T-cell (primary cell): Measurements from ENCODE around the gene CNTRL. TPM values are rescaled to one million over a fixed set of nuclear protein-coding genes. Genes with fewer than 3 reads are reported as not detected.

Experiments
- ATAC-seq, 4 experiments: fragments of 200-7000 bp in 3 of 4; fragments of 150-1000 bp in 1 of 4; cut with Tn5 transposase; replicated peaks in 1 of 4; 1 replicate in 3 of 4; 2 replicates in 1 of 4; pipeline ENCODE4 v1.10.0; 2021; ENCODE audit warnings: moderate library complexity in 3 of 4, mild to moderate bottlenecking in 2 of 4, moderate number of reproducible peaks in 1 of 4
- CTCF ChIA-PET, 2 donors: fragments of 300-600 bp; sonication (Branson Sonifier 250); formaldehyde crosslinking; loops; one replicate each; lab custom pipeline; 2022; ENCODE audit warnings: antibody characterized with exemption in 2 of 2; lab: Charles Lee
- POLR2A ChIA-PET, 2 donors: fragments of 300-600 bp; sonication (Branson Sonifier 250); formaldehyde crosslinking; loops; one replicate each; lab custom pipeline; 2022; ENCODE audit warnings: antibody characterized with exemption in 2 of 2; lab: Charles Lee
- DNase-seq, 35 experiments: peaks; one replicate each; pipeline versions ENCODE4 v3.0.0 to v3.0.0-alpha.2; 2013 to 2023
- H3K27ac ChIP-seq: one replicate; pipeline ENCODE4 v1.5.1; 2013; ENCODE audit warnings: low read length
- H3K27me3 ChIP-seq, 2 experiments: replicated peaks in 1 of 2; 1 replicate in 1 of 2; 2 replicates in 1 of 2; pipeline versions ENCODE4 v1.6.1 to v1.7.0; 2013; ENCODE audit warnings: low read length in 1 of 2, mixed read lengths in 1 of 2; ENCODE audit not compliant: control insufficient read depth in 2 of 2, insufficient read depth in 2 of 2; ENCODE audit errors: extremely low read depth in 1 of 2
- H3K36me3 ChIP-seq, 2 donors: 1 replicate in 1 of 2; 2 replicates in 1 of 2; pipeline versions ENCODE4 v1.6.1 to v1.7.0; 2013; ENCODE audit warnings: low read length in 1 of 2; ENCODE audit not compliant: control insufficient read depth in 2 of 2, insufficient read depth in 1 of 2; ENCODE audit errors: extremely low read depth in 1 of 2
- H3K4me1 ChIP-seq, 2 experiments: 1 replicate in 1 of 2; 2 replicates in 1 of 2; pipeline versions ENCODE4 v1.6.1 to v1.7.0; 2013; ENCODE audit warnings: low read length in 2 of 2, mixed read lengths in 1 of 2; ENCODE audit not compliant: insufficient read depth in 2 of 2, control insufficient read depth in 1 of 2; ENCODE audit errors: extremely low read depth in 1 of 2
- H3K4me3 ChIP-seq, 2 donors: 1 replicate in 1 of 2; 2 replicates in 1 of 2; pipeline versions ENCODE4 v1.5.1 to v1.7.0; 2013; ENCODE audit warnings: mild to moderate bottlenecking in 2 of 2, low read length in 1 of 2, moderate library complexity in 1 of 2; ENCODE audit not compliant: control insufficient read depth in 1 of 2; ENCODE audit errors: extremely low read depth in 1 of 2
- H3K9me3 ChIP-seq: 2 replicates; pipeline ENCODE4 v1.7.0; 2013
- H3K27ac Mint-ChIP-seq, 2 donors: one replicate each; pipeline ENCODE4 v1.8.0; 2020 to 2021; ENCODE audit warnings: mild to moderate bottlenecking in 2 of 2, mixed read lengths in 2 of 2
- H3K27me3 Mint-ChIP-seq, 2 donors: one replicate each; pipeline ENCODE4 v1.8.0; 2021 to 2022; ENCODE audit warnings: mixed read lengths in 2 of 2
- H3K36me3 Mint-ChIP-seq: one replicate; pipeline ENCODE4 v1.8.0; 2021; ENCODE audit warnings: mixed read lengths
- H3K4me1 Mint-ChIP-seq, 3 donors: one replicate each; pipeline ENCODE4 v1.8.0; 2020 to 2022; ENCODE audit warnings: mixed read lengths in 3 of 3, mild to moderate bottlenecking in 1 of 3
- H3K4me3 Mint-ChIP-seq, 3 donors: one replicate each; pipeline ENCODE4 v1.8.0; 2020 to 2022; ENCODE audit warnings: mild to moderate bottlenecking in 3 of 3, mixed read lengths in 3 of 3, moderate library complexity in 3 of 3
- H3K9me3 Mint-ChIP-seq, 3 donors: one replicate each; pipeline ENCODE4 v1.8.0; 2020 to 2022; ENCODE audit warnings: mixed read lengths in 3 of 3
- WGBS: methylation state at CpG from one replicate; pipeline ENCODE4 v1.1.5; 2013; ENCODE audit warnings: missing lambda C conversion rate; ENCODE audit not compliant: insufficient coverage; 5-methylcytosine and 5-hydroxymethylcytosine counted together
- total RNA-seq, 35 experiments: library from RNA in 6 of 35; stranded (reverse) in 6 of 35; fragments of 120-200 nt in 1 of 35; gene quantifications; one replicate each; pipeline versions ENCODE4 v1.2.1 to v1.2.4 and lab custom pipeline; 2013 to 2026

Gene CNTRL
- total RNA-seq, 5 donors from 2014 or later (not counting 1 experiment from before 2014, with no cell fraction given), result 84.6 to 101 (median 93.7) TPM

GRCh38 chr9:121179930-121180681 lies 105.4 kb downstream of the CNTRL start:
- peaks cover 0 to 3% of the 10 kb centered on the region in 2 experiments for H3K4me1 ChIP-seq
- no peak overlapping the region for H3K4me3 ChIP-seq
- no peaks in the 10 kb centered on the region for H3K9me3 ChIP-seq
- ChIA-PET CTCF (no interaction called here), POLR2A (no interaction called here)
- peaks cover 26 to 39% (median 34%) of the 10 kb centered on the region in 3 donors for H3K4me1 Mint-ChIP-seq
- peaks cover 47% of the 10 kb centered on the region for H3K36me3 Mint-ChIP-seq
- H3K36me3 ChIP-seq, result peaks cover 11 to 76% of the 10 kb centered on the region in 2 donors
- no peaks in the 10 kb centered on the region for H3K27me3 ChIP-seq
- ATAC-seq (no peak), DNase-seq (no peak)
- H3K27ac ChIP-seq, result no peak overlapping the region
- H3K27ac Mint-ChIP-seq, result peak overlapping the region; percentile 43 to 44
- WGBS, result 100% methylated on average over 1 of the region's 3 CpGs
- no peaks in the 10 kb centered on the region for H3K9me3 Mint-ChIP-seq
- H3K4me3 Mint-ChIP-seq, result no peak overlapping the region
- no peaks in the 10 kb centered on the region for H3K27me3 Mint-ChIP-seq

DNA sequence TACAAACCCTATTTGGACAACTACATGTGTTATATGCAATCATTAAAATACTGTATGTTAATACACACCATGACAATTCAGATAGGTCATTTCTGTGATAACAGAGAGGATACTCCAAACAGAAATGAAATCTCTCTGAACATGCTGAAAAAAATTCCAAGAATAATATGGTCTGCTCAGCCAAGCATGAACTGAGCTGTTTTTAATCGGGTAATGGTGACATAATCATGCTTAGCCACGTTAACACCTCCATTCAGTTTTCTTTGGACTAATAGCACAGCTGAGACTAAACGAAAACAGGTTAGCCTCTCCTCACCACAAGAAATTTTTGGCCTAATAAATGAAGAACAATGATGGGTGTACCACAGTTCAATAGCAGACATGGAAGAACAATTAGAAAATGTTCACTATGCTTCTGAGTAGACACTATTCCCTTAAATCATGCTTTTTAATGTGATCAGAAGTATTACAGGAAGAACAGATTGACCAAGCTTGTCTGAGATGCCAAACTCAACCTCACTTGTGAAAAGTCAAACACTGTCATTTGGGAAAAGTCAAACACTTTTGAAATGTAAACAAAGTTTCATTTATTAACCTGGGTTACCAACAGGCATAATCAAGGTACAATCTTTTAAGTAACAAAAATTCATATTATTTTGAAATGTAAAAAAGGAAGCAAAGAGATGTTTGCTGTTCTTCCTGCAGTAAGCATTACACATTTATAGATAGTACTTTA lies 107.5 kb downstream of the CNTRL start:
- H3K36me3 Mint-ChIP-seq, result peaks cover 47% of the 10 kb centered on the region
- H3K27ac ChIP-seq, result no peak overlapping the region
- ChIA-PET CTCF (interaction anchor here (0.6 to 0.7 kb wide), 2 partner anchors 184 to 405 kb away, joined by 3 to 4 read pairs; no protein-coding TSS in a partner anchor), POLR2A (interaction anchor here in 1 of 2 donors (0.5 to 0.7 kb wide), 2 partner anchors 404 to 472 kb away, joined by 4 to 8 read pairs; no protein-coding TSS in a partner anchor)
- no peaks in the 10 kb centered on the region for H3K27me3 Mint-ChIP-seq
- DNase-seq, result no peak
- H3K9me3 ChIP-seq, result no peaks in the 10 kb centered on the region
- H3K27ac Mint-ChIP-seq, result peak overlapping the region; percentile 7 to 76
- H3K4me1 ChIP-seq, result peaks cover 3 to 9% of the 10 kb centered on the region in 2 experiments
- H3K4me1 Mint-ChIP-seq, result peaks cover 43 to 59% (median 51%) of the 10 kb centered on the region in 3 donors
- H3K36me3 ChIP-seq, result peaks cover 7 to 71% of the 10 kb centered on the region in 2 donors
- no peak overlapping the region for H3K4me3 ChIP-seq
- no peak overlapping the region for H3K4me3 Mint-ChIP-seq
- no peaks in the 10 kb centered on the region for H3K27me3 ChIP-seq
- no peak for ATAC-seq
- H3K9me3 Mint-ChIP-seq, result no peaks in the 10 kb centered on the region
- no CpG with 5 or more reads among the region's 3 CpGs for WGBS

DNA sequence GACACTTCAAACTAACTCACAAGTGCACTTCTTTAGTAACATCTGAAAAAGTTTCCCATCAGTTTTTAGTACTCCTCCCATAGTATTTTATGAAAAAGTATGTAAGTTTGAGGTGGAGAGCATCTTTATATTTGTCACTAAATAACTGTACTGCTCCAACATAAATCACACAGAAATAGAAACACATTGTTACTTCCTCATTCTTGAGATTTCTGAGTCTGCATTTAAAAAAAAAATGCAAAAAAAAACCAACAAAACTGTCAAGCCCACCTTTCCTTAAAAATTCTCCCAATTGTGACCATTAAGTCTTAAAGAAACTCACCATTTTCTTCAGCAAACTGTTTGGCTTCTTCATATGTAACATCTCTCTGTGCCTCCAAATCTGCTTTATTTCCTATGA lies 108.2 kb downstream of the CNTRL start:
- ChIA-PET CTCF (no interaction called here), POLR2A (no interaction called here)
- H3K27ac Mint-ChIP-seq, result peak overlapping the region; percentile 87 to 89
- peaks cover 3 to 9% of the 10 kb centered on the region in 2 experiments for H3K4me1 ChIP-seq
- H3K27me3 ChIP-seq, result no peaks in the 10 kb centered on the region
- H3K27ac ChIP-seq, result peak overlapping the region; percentile 21
- H3K4me1 Mint-ChIP-seq, result peaks cover 45 to 66% (median 58%) of the 10 kb centered on the region in 3 donors
- peaks cover 7 to 63% of the 10 kb centered on the region in 2 donors for H3K36me3 ChIP-seq
- no peaks in the 10 kb centered on the region for H3K9me3 ChIP-seq
- no peak for DNase-seq
- H3K27me3 Mint-ChIP-seq, result no peaks in the 10 kb centered on the region
- H3K36me3 Mint-ChIP-seq, result peaks cover 43% of the 10 kb centered on the region
- H3K4me3 Mint-ChIP-seq, result no peak overlapping the region
- H3K4me3 ChIP-seq, result no peak overlapping the region
- H3K9me3 Mint-ChIP-seq, result no peaks in the 10 kb centered on the region
- ATAC-seq, result no peak

- no CpG with 5 or more reads among the region's 3 CpGs for WGBS
- POLR2A ChIA-PET, result interaction anchor here in 1 of 2 donors (0.6 to 1.2 kb wide), 2 partner anchors 15 to 215 kb away, joined by 3 to 5 read pairs; no protein-coding TSS in a partner anchor
- no peak for ATAC-seq
Measured at GRCh38 chr9:121183666-121184423, 109.1 kb downstream of the CNTRL start.

DNA sequence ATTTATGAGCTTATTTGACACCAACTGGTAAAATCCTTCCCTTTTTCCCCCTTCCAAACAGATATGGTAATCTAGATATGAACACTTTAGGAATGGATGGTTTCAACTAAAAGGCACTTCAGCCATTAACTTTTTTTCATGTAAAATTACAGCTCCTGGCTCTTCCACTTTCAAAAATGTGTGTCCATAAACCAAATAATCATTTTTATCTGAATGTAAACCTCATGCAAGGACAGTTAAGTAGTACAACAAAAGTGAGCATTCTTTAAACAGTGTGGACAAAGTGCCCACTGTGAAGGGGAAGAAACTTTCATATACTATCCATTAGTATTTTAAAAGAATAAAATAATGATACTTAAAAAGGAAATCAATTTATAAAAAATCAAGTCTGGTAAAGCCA lies 109.7 kb downstream of the CNTRL start:
- Histone ChIP-seq H3K27me3 (no peaks in the 10 kb centered on the region), H3K27ac (peak overlapping the region; percentile 35), H3K4me1 (peaks cover 3 to 9% of the 10 kb centered on the region in 2 experiments), H3K9me3 (no peaks in the 10 kb centered on the region), H3K36me3 (peaks cover 7 to 56% of the 10 kb centered on the region in 2 donors), H3K4me3 (no peak overlapping the region)
- H3K4me3 Mint-ChIP-seq, result no peak overlapping the region
- peaks cover 58 to 78% (median 71%) of the 10 kb centered on the region in 3 donors for H3K4me1 Mint-ChIP-seq
- no peak for ATAC-seq
- ChIA-PET CTCF (interaction anchor here in 1 of 2 donors (0.9 to 1.4 kb wide), 2 partner anchors 15 to 16 kb away, joined by 3 read pairs; no protein-coding TSS in a partner anchor), POLR2A (interaction anchor here in 1 of 2 donors (0.6 to 1.2 kb wide), 2 partner anchors 15 to 214 kb away, joined by 3 to 5 read pairs; no protein-coding TSS in a partner anchor)
- H3K36me3 Mint-ChIP-seq, result peaks cover 43% of the 10 kb centered on the region
- no peak for DNase-seq
- peak overlapping the region; percentile 69 to 87 for H3K27ac Mint-ChIP-seq
- no peaks in the 10 kb centered on the region for H3K9me3 Mint-ChIP-seq
- H3K27me3 Mint-ChIP-seq, result no peaks in the 10 kb centered on the region

More at GRCh38 chr9:121183666-121184423, 109.1 kb downstream of the CNTRL start:
- no peaks in the 10 kb centered on the region for H3K27me3 ChIP-seq
- H3K4me1 ChIP-seq, result peaks cover 3 to 9% of the 10 kb centered on the region in 2 experiments
- peak overlapping the region; percentile 17 for H3K27ac ChIP-seq
- H3K27ac Mint-ChIP-seq, result peak overlapping the region; percentile 87 to 89
- H3K4me3 ChIP-seq, result no peak overlapping the region
- peaks cover 40% of the 10 kb centered on the region for H3K36me3 Mint-ChIP-seq
- H3K4me3 Mint-ChIP-seq, result no peak overlapping the region
- no peaks in the 10 kb centered on the region for H3K9me3 Mint-ChIP-seq
- CTCF ChIA-PET, result interaction anchor here (0.5 to 1.4 kb wide), 4 partner anchors 15 to 433 kb away, joined by 3 to 4 read pairs (median 3); no protein-coding TSS in a partner anchor
- peaks cover 51 to 72% (median 65%) of the 10 kb centered on the region in 3 donors for H3K4me1 Mint-ChIP-seq
- no peaks in the 10 kb centered on the region for H3K27me3 Mint-ChIP-seq
- DNase-seq, result no peak
- no peaks in the 10 kb centered on the region for H3K9me3 ChIP-seq
- H3K36me3 ChIP-seq, result peaks cover 7 to 58% of the 10 kb centered on the region in 2 donors
